GF-D8 (cell line): Measurements from ENCODE around the gene TNPO3.
A peak's percentile ranks its signal among the peaks of the same experiment; 100 is the strongest.

Source experiments
- DNase-seq: peaks from one replicate; lab custom pipeline; 2025; lab: John Stamatoyannopoulos, UW

Gene TNPO3

GRCh38 chr7:128906001-128906765, 148.7 kb downstream of the TNPO3 start:
- no peak for DNase-seq

- DNase-seq: peak; percentile 4
Observed at GRCh38 chr7:128904381-128905197, 150.3 kb downstream of the TNPO3 start.
